ENCODE data around the gene ACMSD. TPM values are rescaled to one million over a fixed set of nuclear protein-coding genes. Genes with fewer than 3 reads are reported as not detected.

ACMSD gene
- total and polyA plus RNA-seq, 2 of the 4 experiments (the other 2 are of a cell fraction), result not detected

GRCh38 chr2:134905168-134905567 lies 66.8 kb downstream of the ACMSD start:
- in situ Hi-C loops (cut with MboI; ENCODE audit: low sequenced_read_pairs) (loop anchor here (25.0 kb wide), 1 partner anchor 1018 kb away; no protein-coding TSS in a partner anchor), intact Hi-C loops (cut with micrococcal nuclease) (no loop called here), dilution Hi-C loops (cut with HindIII; ENCODE audit: low sequenced_read_pairs, unreplicated experiment) (no loop called here)
- no TSS peak for BruUV-seq (replicated peaks)
- Histone ChIP-seq H3K79me1 (ENCODE audit: low read depth in 1 of 2, low read length in 2 of 2) (no peaks in the 10 kb centered on the region), H3K9ac (ENCODE audit: low read depth, low read length) (no peak overlapping the region), H2BK15ac (ENCODE audit: low read depth, low read length) (no peak overlapping the region), H3K56ac (ENCODE audit: extremely low read depth, insufficient read depth, low read length) (no peak overlapping the region), H2BK120ac (ENCODE audit: low read depth, low read length) (no peak overlapping the region), H3K9me3 (ENCODE audit: control insufficient read depth, insufficient read depth, low read length) (no peaks in the 10 kb centered on the region), H3K27me3 (ENCODE audit: control insufficient read depth, insufficient read depth, low read length) (no peaks in the 10 kb centered on the region), H2BK20ac (ENCODE audit: low read depth, low read length) (no peak overlapping the region), H3K18ac (ENCODE audit: low read depth, low read length) (no peak overlapping the region), H3K4me3 (ENCODE audit: insufficient read depth, low read depth, low read length) (no peak overlapping the region), H3K36me3 (ENCODE audit: control insufficient read depth, insufficient read depth, low read length) (no peaks in the 10 kb centered on the region), H3K14ac (replicated peaks; ENCODE audit: low read depth, low read length) (no peak overlapping the region), H2BK5ac (ENCODE audit: low read depth, low read length, poor library complexity, severe bottlenecking) (no peak overlapping the region), H2AFZ (replicated peaks; ENCODE audit: low read length, poor library complexity) (no peak overlapping the region), H3K27ac (ENCODE audit: insufficient read depth, low read length) (no peak overlapping the region), H2AK5ac (ENCODE audit: low read depth, low read length) (no peak overlapping the region), H2AK9ac (replicated peaks; ENCODE audit: low read depth, low read length, poor library complexity) (no peak overlapping the region), H3K4me1 (ENCODE audit: control insufficient read depth, insufficient read depth, low read length) (no peaks in the 10 kb centered on the region), H3K4ac (ENCODE audit: low read depth, low read length) (no peak overlapping the region), H3K4me2 (ENCODE audit: low read depth, low read length) (no peak overlapping the region), H4K8ac (ENCODE audit: low read depth in 2 of 2, low read length in 2 of 2) (no peak overlapping the region), H4K20me1 (ENCODE audit: insufficient read depth, low read length) (no peaks in the 10 kb centered on the region), H4K5ac (ENCODE audit: low read depth, low read length) (no peak overlapping the region), H3K23ac (ENCODE audit: low read depth, low read length) (no peak overlapping the region), H3K9me1 (ENCODE audit: insufficient read depth, low read length) (no peaks in the 10 kb centered on the region), H4K91ac (ENCODE audit: insufficient read depth, low read depth, low read length) (no peak overlapping the region)
- no peak for DNase-seq
- no peak for ATAC-seq (ENCODE audit: low read depth)
- no peak for TF ChIP-seq MAZ (IDR thresholded peaks at IDR 0.05; ENCODE audit: borderline replicate concordance, low read depth, low read length)
- no peak for TF ChIP-seq CEBPB (IDR thresholded peaks at IDR 0.05; ENCODE audit: low read depth, low read length)
- TF ChIP-seq RCOR1 (IDR thresholded peaks at IDR 0.05; ENCODE audit: insufficient replicate concordance, low read length), result no peak
- no peak for TF ChIP-seq POLR2A (IDR thresholded peaks at IDR 0.05; ENCODE audit: low read depth, low read length)
- TF ChIP-seq CTCF (conservative IDR thresholded peaks at IDR 0.05; ENCODE audit: low read depth, low read length), result no peak
- CTCF ChIA-PET, result no interaction called here
- 100% methylated on average over 1 of the region's 2 CpGs; no CpG with 5 or more reads in 1 of the 2 experiments for WGBS, 2 experiments (ENCODE audit: extremely low coverage in 2 of 2, insufficient read length in 1 of 2)
- POLR2A ChIA-PET (ENCODE audit: unreplicated experiment), result no interaction called here
